Measurements from ENCODE around the gene CCDC89.

- TF ChIP-seq EZH2 (IDR thresholded peaks at IDR 0.05; ENCODE audit: low read depth, unreplicated experiment) (no peak), CREB1 (CRISPR knock-in tag; IDR thresholded peaks at IDR 0.05; ENCODE audit: low read depth) (no peak), CTCF (conservative IDR thresholded peaks at IDR 0.05; ENCODE audit: low read depth in 2 of 2) (no peak)
Measured at GRCh38 chr11:85680897-85681296, 5.1 kb downstream of the CCDC89 start.

All from GM23338 (cell line).